ENCODE results near the gene CDKN2A.

DNA sequence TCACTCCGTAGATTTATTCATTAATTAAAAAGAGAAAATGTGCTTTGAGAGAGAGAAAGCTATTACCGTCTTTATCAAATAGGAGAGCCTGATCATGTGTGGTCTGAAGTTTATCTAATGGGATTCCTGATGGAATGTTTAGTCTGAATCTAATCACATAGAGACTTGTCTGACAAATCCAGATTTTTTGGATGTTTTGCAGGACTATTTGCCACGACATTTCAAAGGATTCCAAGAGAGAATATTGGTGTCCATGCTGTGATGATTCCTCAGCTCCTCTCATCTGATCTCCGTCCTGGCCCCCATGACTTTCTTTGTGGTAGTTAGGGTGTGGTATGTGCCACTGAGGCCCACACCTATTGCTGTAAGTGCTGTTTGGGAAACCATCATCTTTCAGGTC lies 35.0 kb upstream of the CDKN2A start:
- TF ChIP-seq, protein P1, sequence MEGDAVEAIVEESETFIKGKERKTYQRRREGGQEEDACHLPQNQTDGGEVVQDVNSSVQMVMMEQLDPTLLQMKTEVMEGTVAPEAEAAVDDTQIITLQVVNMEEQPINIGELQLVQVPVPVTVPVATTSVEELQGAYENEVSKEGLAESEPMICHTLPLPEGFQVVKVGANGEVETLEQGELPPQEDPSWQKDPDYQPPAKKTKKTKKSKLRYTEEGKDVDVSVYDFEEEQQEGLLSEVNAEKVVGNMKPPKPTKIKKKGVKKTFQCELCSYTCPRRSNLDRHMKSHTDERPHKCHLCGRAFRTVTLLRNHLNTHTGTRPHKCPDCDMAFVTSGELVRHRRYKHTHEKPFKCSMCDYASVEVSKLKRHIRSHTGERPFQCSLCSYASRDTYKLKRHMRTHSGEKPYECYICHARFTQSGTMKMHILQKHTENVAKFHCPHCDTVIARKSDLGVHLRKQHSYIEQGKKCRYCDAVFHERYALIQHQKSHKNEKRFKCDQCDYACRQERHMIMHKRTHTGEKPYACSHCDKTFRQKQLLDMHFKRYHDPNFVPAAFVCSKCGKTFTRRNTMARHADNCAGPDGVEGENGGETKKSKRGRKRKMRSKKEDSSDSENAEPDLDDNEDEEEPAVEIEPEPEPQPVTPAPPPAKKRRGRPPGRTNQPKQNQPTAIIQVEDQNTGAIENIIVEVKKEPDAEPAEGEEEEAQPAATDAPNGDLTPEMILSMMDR (IDR thresholded peaks at IDR 0.05; ENCODE audit: borderline replicate concordance, extremely low read depth, low read length, poor library complexity, severe bottlenecking), result no peak
- TF ChIP-seq EZH2 (IDR thresholded peaks at IDR 0.05; ENCODE audit: borderline replicate concordance, low read depth, low read length, severe bottlenecking), result no peak

Data from DND-41 (cell line).